Stimulated activated CD8-positive, alpha-beta memory T cell treated with anti-CD3 and anti-CD28 coated beads, Interleukin-7, amount 100 ng/mL, for 1 hour (primary cell): Measurements from ENCODE around the gene OMA1.
"Not testable (repeated sequence)": the region's sequence is repeated elsewhere in the genome, so short reads cannot be mapped to it uniquely, and the experiment has no call there.

Source experiments
- DNase-seq, 2 donors: peaks; one replicate each; pipeline ENCODE4 v3.0.0-alpha.2; 2020; ENCODE audit warnings: low read depth in 2 of 2

The OMA1 gene

DNA sequence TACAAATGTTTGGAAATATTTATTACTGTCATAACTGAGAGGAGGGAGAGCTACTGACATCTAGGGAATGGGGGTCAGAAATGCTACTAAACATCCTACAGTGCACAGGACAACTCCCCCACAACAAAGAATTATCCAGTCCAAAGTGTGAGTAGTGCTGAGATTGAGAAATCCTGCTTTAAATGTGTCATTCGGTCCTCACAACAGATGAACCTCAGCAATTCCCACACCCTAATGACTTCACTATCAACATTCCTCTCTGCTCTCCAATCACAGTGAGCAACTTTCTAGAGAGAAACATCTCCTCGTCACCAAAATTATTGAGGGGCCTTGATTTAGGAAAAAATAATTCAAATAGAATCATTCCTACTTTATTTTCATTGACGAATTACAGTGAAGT lies 18.0 kb downstream of the OMA1 start:
- no peak for DNase-seq

DNA sequence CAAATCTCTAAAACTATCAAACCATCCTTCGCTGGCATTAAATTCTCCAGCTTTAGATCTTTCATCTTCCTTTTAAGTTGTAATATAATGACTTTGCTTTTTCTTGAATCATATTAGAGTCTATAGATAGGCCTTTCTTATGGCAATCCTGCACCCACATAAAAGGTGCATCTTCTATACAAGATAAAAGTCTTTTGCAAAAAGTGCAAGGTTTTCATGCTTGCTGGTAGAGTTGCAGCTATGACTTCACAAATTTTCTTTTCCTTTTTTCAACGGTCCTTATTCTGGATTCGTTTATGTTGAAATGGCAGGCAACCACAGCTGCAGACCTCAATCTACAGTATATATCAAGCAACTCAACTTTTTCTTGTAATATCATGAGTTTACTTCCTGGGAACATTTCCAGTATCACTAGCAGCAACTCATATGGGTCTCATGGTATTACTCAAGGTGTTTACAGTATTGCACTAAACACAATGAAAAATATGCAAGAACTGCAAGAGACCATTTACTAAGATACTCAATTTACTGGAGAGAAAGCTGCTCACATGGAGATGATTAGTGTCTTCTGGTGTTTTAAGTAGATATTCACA lies 22.1 kb downstream of the OMA1 start:
- no peak for DNase-seq

DNA sequence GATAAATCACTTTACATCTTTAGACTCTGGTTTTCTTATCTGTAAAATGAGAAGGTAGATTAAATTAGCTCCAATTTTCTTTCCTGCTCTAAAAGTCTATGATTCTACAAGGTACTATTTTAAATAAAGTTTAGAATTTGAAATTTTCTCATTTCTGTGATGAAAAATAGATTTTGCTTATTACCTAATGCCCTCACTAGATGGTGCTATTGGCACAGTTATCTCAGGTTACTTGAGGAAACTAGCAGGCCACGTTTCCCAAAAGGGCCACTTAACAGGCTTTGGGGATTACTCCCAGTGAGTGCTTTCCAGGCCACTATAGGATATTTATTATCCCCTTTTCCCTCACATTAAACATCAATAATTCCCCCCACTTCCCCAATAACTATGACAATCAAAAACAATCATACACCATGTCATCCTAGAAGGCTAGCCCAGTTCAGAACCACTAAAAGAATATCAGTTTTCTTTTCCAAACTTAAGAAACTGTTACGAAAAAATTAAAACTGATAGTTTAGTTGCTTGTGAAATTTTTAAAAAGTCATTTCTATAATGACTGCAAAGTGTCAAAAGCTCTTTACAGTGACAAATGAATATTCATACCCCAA lies 30.6 kb downstream of the OMA1 start:
- no peak for DNase-seq

DNA sequence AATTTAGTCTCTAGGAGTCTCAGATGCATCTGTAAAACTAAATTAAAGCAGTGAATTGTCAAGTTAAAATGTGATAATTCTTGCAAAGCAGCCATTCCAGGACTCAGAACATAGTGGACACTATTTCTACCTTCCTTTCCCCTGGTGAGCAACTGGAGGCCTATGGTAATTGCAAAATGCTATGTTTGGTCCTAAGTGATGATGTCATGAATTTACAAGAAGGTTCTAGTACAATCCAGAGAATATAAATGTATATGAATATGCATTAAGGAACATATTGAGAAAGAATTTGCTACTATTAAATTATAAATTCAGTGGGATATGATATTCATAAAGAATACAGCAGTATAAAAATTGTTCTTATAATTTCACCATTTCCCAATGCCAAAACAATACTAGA lies 32.6 kb downstream of the OMA1 start:
- DNase-seq = no peak

DNA sequence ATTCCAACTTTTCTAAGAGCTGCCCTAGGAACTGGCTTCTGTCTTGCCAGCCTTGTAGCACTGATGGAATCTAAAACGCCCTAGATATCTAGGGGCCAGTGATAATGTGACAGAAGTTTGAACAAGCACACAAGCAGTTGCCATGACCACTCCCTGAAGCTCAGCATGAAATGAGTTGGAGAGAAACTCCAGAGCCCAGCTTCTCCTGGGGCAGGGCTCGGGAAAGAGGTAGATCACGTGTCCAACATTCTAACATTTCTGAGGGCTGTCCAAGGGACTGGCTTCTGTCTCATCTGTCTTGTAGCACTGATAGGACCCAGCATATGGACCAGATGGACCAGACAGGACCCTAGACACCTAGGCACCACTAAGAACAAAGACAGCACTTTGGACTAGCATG lies 37.9 kb downstream of the OMA1 start:
- DNase-seq = no peak

DNA sequence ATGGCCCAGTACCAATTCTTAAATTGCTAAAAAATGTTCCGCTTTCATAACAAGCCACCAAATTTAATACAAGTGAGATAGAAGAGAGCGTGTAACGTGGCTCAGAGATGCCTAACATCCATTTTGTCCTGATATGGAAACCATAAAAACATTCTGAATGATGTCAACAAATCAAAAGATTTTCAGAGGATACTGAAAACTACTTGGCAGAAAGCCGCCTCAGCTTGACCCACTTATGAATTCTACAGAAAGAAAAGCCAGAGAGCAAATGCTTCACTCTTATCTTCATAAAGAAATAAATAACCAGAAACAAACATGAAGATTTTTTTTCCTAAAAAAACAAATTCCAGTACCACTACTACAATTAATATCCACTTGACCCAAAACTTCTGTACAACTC lies 41.2 kb downstream of the OMA1 start:
- no peak for DNase-seq

DNA sequence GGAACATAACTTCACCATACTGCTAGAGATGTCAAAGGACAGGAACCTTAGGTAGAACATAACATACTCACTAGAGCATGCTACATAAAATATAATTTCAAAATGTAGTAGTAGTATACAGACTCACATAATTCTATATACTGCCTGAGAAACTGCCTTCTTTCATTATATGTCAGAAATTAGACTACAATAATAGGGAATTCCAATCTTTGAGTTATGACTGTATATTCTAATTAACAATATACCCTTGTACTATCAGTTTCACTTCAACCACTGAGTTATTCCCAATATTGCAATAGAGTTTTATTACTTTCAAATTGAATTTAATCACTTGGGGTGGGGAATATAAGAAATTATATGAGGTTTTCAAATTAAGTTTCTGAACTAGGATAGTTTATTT lies 44.0 kb downstream of the OMA1 start:
- DNase-seq = no peak

DNA sequence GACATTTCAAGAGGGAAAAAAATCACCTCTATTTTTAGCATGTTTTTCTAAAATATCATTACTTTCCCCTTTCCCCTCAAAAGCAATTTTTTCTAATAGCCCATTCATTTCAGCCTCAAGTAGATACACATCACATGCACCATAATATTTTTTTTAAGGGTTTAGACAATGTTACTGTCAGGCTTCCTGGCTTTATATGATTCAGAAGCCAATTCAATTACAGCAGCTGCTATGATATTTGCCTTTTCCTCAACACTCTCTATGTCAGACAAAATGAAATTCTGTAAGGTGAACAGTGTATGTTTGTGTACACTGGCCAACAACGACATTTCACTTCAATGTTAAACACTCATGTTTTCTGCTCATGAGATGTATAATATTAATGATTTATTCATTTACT lies 46.5 kb downstream of the OMA1 start:
- no peak for DNase-seq

DNA sequence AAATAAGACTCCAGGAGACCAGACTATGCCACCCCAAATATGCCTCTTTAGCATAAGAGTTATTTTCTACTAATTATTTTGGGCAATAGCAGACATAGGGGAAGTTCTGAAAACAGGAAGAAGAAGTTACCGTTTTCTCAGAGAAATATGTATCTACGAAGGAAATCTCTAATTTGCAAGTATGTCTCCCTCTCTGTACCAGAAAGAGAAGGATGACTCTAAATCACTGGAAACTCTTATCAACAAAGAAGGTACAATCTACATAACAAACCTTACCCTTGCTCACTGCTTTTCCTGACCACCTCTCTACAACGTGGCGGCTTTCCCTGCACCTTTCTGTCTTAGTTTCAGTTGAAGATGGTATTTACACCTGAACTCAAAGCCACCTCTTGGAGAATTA lies 49.0 kb downstream of the OMA1 start:
- DNase-seq = no peak

DNA sequence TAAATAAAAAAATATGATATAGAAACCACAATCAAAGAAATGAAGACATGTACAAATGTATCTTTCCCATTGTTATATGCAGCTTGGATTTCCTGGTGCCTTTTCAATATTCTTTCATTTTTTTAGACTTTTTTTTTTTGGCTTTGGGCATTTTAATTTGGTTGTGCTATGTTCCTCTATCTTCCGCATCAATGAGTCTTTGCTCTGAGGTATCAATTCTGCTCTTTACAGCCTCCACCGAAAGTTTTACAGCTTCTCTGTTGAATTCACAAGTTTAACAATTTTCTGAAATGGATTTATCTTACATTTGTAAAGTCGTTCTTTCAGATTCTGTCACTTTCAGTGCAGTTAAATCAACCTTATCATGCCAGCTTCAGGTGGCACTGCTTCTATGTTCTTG lies 50.5 kb downstream of the OMA1 start:
- DNase-seq = no peak

DNA sequence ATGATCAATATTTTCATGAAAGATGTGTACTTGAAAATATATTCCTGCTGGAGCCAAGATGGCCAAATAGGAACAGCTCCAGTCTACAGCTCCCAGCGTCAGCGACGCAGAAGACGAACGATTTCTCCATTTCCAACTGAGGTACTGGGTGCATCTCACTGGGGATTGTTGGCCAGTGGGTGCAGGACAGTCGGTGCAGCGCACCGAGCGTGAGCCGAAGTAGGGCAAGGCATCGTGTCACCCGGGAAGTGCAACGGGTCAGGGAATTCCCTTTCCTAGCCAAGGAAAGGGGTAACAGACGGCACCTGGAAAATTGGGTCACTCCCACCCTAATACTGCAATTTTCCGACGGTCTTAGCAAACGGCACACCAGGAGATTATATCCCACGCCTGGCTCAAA lies 57.6 kb downstream of the OMA1 start:
- not testable (repeated sequence) for DNase-seq

DNA sequence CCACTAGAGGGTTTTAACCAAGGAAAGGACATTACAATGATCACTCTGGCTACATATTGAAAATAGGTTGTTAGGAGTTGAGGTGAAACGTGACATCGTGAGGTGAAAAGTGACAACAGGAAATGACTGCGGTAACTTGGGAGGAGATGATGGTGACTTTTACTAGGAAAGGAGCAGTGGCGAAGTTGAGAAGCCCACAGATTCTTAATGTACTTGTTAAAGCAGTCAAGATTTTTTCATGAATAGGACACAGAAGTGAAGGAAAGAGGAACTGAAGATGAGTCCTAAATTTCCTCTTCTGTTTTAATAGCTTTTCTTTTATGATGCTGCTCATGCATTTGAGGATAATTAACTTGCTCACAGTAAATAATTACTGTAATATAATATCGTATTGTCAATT lies 59.5 kb downstream of the OMA1 start:
- DNase-seq = no peak

DNA sequence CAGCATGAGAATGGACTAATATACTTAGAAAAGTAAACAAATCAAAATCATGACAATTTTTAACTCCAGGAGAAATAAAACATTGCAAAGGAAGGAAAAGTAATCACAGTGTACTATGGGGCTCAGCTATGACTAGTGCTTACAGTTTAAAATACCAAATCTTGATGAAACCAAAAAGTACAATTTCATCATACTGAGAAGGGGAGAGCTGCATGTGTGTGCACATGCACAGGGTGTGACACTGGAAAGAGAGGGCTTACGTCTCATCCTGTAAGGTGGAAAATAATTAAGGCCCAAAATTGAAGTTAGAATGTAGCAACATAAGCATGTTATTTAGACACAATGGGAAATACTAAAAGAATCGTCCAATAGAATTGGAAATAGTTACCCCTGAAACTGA lies 64.6 kb downstream of the OMA1 start:
- no peak for DNase-seq

DNA sequence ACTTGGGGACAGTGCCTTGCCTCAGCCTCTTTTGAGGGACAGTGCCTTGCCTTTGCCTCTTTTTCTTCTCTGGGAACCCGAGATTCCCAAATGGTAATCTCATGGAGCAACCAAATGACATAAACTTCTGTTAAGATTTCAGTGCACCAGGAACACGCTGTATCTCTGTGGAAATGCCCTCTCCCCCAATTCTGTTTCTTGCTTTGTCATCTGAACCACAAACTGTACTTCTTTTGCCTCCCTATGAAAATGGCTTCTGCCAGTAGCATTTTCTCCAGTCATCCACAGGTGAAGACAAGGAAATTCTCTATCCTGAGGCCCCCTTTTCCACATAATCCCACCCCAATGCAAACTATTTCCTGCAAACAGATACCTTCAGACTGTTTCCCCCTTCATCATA lies 66.3 kb downstream of the OMA1 start:
- no peak for DNase-seq

DNA sequence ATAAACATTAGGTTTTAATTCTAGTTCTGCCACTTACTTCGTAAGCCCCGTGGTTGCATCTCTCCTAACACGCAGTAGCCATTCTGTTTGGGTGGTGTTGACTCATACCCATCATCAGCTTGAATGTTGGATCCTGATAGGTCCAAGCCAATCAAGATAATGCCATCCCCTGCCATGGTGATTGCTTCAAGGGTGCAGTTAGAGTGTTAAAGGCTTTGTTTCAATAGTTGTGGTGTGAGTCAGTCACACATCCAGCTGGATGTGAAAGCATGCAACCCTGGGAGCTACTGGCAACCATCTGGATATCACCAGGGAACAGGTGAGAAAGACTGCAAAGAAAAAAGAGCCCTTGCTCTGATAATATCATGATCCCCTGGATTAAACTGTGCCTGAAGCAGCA lies 69.1 kb downstream of the OMA1 start:
- DNase-seq = no peak

DNA sequence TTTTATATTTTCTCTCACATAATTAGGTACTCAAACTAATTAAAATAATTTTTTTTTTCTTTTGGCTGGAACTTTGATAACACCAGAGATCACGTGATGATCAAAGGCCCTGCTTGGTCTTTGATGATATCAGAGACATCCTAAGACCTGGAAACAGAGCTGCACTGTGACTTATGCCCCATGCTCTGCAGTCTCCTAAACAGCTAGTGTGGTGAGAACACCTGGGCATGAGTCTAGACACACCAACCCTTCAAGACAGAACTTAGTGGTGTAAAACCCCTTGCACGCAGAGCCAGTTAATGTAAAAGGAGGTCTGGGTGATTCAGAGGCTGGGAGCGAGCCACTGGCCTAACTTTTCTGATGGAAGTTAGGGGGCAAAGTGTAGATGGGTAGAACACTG lies 70.3 kb downstream of the OMA1 start:
- DNase-seq = no peak

DNA sequence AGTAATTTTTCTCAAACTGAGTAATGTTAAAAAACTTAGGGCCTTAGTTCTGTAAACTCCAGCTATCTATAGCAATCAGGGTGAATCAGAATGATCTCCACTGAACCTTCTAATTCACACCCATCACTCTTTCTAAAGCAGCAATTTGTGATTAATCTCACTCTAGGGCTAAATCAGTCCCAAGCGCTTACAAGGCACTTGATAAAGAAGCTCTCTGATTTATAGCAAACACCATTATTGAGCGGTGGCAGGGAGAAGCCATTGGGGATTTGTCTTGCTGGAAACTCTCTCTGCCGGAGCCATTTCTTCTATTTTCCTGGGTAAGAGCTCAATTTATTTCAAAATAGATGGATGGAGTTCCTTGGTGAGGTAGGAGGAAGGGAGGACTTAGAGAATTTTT lies 77.0 kb downstream of the OMA1 start:
- DNase-seq = no peak

DNA sequence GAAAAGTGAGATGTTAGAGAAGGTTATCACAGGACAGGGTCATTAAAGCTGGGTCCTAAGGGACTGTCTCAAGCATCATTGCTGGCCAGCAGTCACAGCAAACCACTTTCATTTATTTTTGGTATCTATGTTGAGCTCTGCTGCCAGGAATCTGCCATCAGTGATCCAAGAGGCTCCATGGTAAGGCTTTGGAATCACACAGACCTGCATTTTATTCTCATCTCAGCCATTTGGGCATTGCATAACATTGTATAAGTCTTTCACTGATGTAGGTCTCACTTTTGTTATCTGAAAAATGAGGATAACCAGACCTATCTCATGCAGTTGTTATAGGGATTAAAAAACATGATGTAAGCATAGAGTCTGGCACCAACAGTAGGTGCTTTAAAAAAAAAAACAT lies 77.5 kb downstream of the OMA1 start:
- no peak for DNase-seq

DNA sequence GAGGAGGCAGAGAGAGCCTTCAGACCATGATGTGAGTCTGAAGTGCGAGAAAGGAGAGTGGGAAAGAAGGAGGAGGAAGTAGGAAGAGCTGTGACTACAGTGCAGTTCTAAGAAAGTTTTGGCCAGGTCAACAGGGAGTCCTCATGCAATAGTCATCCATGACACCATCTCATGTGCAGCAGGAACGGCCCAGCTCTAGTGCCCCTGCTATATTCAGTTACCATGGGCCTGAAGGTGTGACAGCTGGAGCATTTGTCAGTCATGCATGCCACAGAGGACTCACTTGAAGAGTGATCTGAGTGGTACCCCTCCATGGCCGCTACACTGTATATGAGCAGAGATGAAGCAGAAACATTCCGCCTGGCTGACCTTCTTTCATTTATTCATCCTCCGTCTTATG lies 77.9 kb downstream of the OMA1 start:
- DNase-seq = no peak

DNA sequence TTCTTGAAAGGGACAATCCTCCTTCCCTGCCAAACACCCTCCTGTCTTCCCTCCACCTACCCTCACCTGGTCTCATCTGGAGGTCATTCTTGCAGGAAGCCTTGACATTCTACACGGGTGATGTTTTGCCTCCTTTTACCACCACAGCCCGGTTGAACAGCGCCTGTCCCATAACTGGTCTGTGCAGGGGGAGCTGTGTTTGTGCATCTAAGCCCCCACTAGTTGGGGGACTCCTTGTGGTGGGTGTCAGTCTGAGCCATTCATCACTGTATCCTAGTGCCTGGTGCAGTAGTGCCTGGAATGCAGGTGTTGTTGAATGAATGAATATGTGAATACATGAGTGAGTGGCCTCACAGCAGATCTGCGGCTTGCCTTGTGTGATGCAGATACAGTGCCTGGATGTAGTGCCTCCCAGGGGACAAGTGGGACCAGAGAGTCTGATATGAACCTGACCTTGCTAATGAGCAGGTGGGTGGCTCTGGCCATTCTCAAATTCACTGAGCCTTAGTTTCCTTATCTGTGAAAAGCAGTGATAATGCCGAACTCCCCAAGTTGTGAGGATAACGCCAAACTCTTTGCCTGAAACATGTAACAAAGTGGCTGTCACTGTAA lies 79.8 kb downstream of the OMA1 start:
- DNase-seq = no peak

DNA sequence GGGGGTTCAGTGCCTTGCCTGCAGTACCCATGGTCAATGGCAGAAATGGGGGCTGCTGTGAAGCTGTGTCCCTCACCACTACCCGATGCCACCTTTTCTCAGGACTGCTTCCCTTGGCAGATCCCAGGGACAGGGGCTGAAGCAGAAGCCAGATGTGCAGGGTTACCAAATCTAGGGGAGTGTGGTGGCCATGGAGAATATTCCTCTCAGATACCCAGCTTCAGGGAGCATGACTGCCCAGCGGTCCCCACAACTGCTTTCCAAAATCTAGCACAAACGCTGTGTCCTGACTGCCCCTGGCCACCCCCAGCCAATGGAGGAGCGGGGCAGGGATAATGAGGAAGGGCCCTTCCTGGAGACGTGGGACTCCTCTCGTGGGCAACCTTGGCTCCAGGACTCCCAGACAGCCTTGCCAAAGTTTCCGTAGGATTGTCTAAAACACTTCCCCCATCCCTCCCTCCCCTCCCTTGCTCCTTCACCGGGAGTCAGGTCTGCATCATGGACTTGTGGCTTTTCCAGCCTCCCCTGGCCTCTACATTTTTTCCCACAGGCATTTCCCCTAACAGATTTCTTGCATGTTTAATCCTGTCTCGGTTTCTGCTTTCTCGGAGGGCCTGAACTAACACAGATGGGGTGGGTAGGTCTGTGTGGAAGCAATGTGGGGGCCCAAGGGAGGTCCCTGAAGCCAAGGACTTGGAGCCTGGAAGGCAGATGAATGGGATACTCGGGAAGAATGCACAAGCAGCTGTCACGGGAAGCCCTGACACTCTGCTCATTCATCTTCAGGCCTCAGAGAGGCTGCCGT lies 80.5 kb downstream of the OMA1 start:
- no peak for DNase-seq

DNA sequence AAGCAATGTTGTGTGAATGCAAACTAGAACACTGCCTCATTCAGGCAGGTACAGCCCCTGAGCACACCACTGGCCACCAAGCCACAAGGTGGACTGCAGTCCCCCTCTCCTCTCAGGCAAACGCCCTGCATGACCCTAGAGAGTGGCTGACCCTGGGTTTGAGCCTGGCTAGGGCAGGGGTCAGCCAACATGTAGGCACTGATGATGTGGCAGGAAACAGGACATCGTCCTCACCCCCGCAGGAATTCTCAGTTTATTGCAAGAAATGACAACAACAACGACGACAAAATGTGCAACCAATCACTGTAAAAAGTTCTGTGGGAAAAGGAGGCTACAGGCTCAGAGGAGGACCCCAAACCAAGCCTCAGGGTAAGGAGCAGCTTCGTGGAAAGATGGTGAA lies 81.3 kb downstream of the OMA1 start:
- no peak for DNase-seq

DNA sequence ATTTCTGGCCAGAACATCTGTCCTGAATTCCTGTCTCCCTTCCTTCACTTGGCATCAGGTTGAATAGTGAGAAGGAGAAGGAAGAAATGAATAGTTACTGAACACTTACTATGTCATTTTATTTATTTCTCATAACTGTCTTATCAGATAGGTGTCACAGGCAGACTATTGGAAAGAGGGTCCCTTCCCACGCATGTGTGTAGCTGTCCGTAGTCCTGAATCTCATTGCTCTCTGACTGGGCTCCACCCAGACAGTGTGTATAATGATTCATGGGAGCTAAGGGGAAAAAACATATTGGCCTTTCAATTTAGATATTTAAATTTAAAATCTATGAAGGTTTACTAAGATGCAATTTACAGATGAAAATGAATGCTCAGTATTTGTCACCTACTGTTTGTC lies 86.1 kb downstream of the OMA1 start:
- DNase-seq = no peak
